T-helper 2 cell treated with Interferon-gamma antibody and Interleukin-4, amounts not matched to agents 100 ng/mL and 5 ng/mL, for 36 hours (primary cell): ENCODE data around the gene ARFIP1. TPM values are rescaled to one million over a fixed set of nuclear protein-coding genes. Genes with fewer than 3 reads are reported as not detected.
"Not testable (repeated sequence)": the region's sequence is repeated elsewhere in the genome, so short reads cannot be mapped to it uniquely, and the experiment has no call there.

Experiments
- intact Hi-C: fragments of 100-400 bp; cut with micrococcal nuclease; formaldehyde crosslinking; loops from one replicate; pipeline ENCODE4 v1.15.1; 2023
- total RNA-seq: library from RNA; stranded (reverse); gene quantifications from 2 replicates; pipeline ENCODE4 v1.2.3, GENCODE V29; 2022

Gene ARFIP1
- total RNA-seq, 1 donor from 2014 or later, result 17.1 TPM

GRCh38 chr4:152836936-152837335, 57.2 kb downstream of the ARFIP1 start:
- intact Hi-C loops, result no loop called here

GRCh38 chr4:152839729-152840128, 60.0 kb downstream of the ARFIP1 start:
- intact Hi-C loops, result not testable (repeated sequence)

- intact Hi-C loops, result no loop called here
Observed at GRCh38 chr4:152843481-152844090, 63.8 kb downstream of the ARFIP1 start.

- intact Hi-C loops, result loop anchor here (5.0 kb wide), 1 partner anchor 70 kb away; the partner anchor contains the start of genes ARFIP1 and TIGD4
Observed at GRCh38 chr4:152847376-152847775, 67.6 kb downstream of the ARFIP1 start.

GRCh38 chr4:152848508-152848907, 68.8 kb downstream of the ARFIP1 start:
- intact Hi-C loops, result loop anchor here (5.0 kb wide), 1 partner anchor 71 kb away; the partner anchor contains the start of genes ARFIP1 and TIGD4

GRCh38 chr4:152849350-152849749, 69.6 kb downstream of the ARFIP1 start:
- intact Hi-C loops, result loop anchor here (5.0 kb wide), 1 partner anchor 72 kb away; the partner anchor contains the start of genes ARFIP1 and TIGD4

GRCh38 chr4:152850377-152850776, 70.6 kb downstream of the ARFIP1 start:
- intact Hi-C loops, result no loop called here

- intact Hi-C loops, result no loop called here
Observed at GRCh38 chr4:152851226-152851625, 71.5 kb downstream of the ARFIP1 start.

- intact Hi-C loops, result no loop called here
Observed at GRCh38 chr4:152853293-152853692, 73.5 kb downstream of the ARFIP1 start.

- intact Hi-C loops, result not testable (repeated sequence)
Observed at GRCh38 chr4:152854016-152854415, 74.3 kb downstream of the ARFIP1 start.

- intact Hi-C loops, result no loop called here
Observed at GRCh38 chr4:152856960-152857359, 77.2 kb downstream of the ARFIP1 start.

GRCh38 chr4:152858934-152859333, 79.2 kb downstream of the ARFIP1 start:
- intact Hi-C loops, result no loop called here

- intact Hi-C loops, result no loop called here
Observed at GRCh38 chr4:152860046-152860445, 80.3 kb downstream of the ARFIP1 start.

- intact Hi-C loops, result no loop called here
Observed at GRCh38 chr4:152862608-152863007, 82.9 kb downstream of the ARFIP1 start.

GRCh38 chr4:152864361-152864760, 84.6 kb downstream of the ARFIP1 start:
- intact Hi-C loops, result no loop called here

GRCh38 chr4:152866432-152866993, 86.8 kb downstream of the ARFIP1 start:
- intact Hi-C loops, result not testable (repeated sequence)

GRCh38 chr4:152870606-152871005, 90.9 kb downstream of the ARFIP1 start:
- intact Hi-C loops, result no loop called here

- intact Hi-C loops, result no loop called here
Observed at GRCh38 chr4:152875261-152875660, 95.5 kb downstream of the ARFIP1 start.

GRCh38 chr4:152877868-152878267, 98.1 kb downstream of the ARFIP1 start:
- intact Hi-C loops, result no loop called here

- intact Hi-C loops, result no loop called here
Observed at GRCh38 chr4:152880263-152880662, 100.5 kb downstream of the ARFIP1 start.

- intact Hi-C loops, result no loop called here
Observed at GRCh38 chr4:152881974-152882373, 102.2 kb downstream of the ARFIP1 start.

GRCh38 chr4:152885185-152885584, 105.4 kb downstream of the ARFIP1 start:
- intact Hi-C loops, result no loop called here

- intact Hi-C loops, result no loop called here
Observed at GRCh38 chr4:152886201-152886600, 106.4 kb downstream of the ARFIP1 start.
